Hepatocyte (in vitro differentiated cells): Measurements from ENCODE around the gene MORN3.

ENCODE experiments used
- EZH2 ChIP-seq: fragments of 200-600 bp; sonication (generic); IDR thresholded peaks from 2 replicates; pipeline ENCODE4 v1.6.1; 2016; ENCODE audit warnings: antibody characterized with exemption, mild to moderate bottlenecking, borderline replicate concordance
- EZH2phosphoT487 ChIP-seq: fragments of 200-600 bp; sonication (generic); IDR thresholded peaks from one replicate; pipeline ENCODE4 v1.6.1; 2018; ENCODE audit warnings: antibody characterized with exemption, mild to moderate bottlenecking, low read depth, moderate library complexity; ENCODE audit not compliant: unreplicated experiment, severe bottlenecking
- TF ChIP-seq, protein P1 (sequence below): fragments of 200-600 bp; sonication (generic); IDR thresholded peaks from 2 replicates; pipeline ENCODE4 v1.5.1; 2016; ENCODE audit warnings: antibody characterized with exemption, mild to moderate bottlenecking; ENCODE audit not compliant: poor library complexity

DNA sequence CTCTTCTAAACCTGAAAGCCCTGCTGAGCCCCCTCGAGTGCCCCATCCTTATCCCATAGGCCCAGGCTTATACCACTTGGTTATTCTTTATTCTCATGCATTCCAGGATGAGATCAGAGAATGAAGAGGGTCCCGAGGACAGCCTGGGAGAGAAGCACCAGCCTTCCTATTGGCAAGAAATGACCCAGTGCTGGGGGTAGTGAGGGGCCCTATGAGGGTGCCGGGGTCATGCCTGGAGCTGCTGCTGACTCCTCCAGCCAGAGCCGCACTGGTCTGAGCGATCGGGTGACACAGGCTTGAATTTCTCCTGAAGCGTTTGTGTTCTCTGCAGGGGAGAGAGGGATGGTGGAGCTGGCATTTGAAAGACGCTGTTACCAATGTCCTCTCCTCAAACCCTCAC is 18.1 kb downstream of the MORN3 start:
- TF ChIP-seq, protein P1, sequence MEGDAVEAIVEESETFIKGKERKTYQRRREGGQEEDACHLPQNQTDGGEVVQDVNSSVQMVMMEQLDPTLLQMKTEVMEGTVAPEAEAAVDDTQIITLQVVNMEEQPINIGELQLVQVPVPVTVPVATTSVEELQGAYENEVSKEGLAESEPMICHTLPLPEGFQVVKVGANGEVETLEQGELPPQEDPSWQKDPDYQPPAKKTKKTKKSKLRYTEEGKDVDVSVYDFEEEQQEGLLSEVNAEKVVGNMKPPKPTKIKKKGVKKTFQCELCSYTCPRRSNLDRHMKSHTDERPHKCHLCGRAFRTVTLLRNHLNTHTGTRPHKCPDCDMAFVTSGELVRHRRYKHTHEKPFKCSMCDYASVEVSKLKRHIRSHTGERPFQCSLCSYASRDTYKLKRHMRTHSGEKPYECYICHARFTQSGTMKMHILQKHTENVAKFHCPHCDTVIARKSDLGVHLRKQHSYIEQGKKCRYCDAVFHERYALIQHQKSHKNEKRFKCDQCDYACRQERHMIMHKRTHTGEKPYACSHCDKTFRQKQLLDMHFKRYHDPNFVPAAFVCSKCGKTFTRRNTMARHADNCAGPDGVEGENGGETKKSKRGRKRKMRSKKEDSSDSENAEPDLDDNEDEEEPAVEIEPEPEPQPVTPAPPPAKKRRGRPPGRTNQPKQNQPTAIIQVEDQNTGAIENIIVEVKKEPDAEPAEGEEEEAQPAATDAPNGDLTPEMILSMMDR = no peak
- TF ChIP-seq EZH2phosphoT487 (no peak), EZH2 (no peak)
